Measurements from ENCODE around the gene CELA2B. TPM values are rescaled to one million over a fixed set of nuclear protein-coding genes. Genes with fewer than 3 reads are reported as not detected.
"Not testable (repeated sequence)": the region's sequence is repeated elsewhere in the genome, so short reads cannot be mapped to it uniquely, and the experiment has no call there.

Gene CELA2B
- total and polyA plus RNA-seq, 2 donors (not counting 1 experiment from before 2014, with no cell fraction given): not detected

GRCh38 chr1:15488371-15488770 is 12.5 kb downstream of the CELA2B start:
- Histone ChIP-seq H3K9me3 (ENCODE audit: control extremely low read depth in 1 of 3, control insufficient read depth in 2 of 3, insufficient read depth in 1 of 3, low read length in 2 of 3) (no peaks in the 10 kb centered on the region), H3K27ac (ENCODE audit: low read length in 2 of 2) (no peak overlapping the region), H3K36me3 (replicated peaks in 1 of 2; ENCODE audit: control extremely low read depth in 1 of 2, control insufficient read depth in 1 of 2, extremely low read depth in 1 of 2, insufficient read depth in 2 of 2, low read length in 1 of 2) (peaks cover 4 to 24% of the 10 kb centered on the region in 2 experiments), H3K4me1 (ENCODE audit: control insufficient read depth in 2 of 2, insufficient read depth in 2 of 2, low read length in 2 of 2) (no peaks in the 10 kb centered on the region), H3K4me2 (replicated peaks; ENCODE audit: low read depth, low read length, poor library complexity, severe bottlenecking) (no peak overlapping the region), H2AFZ (ENCODE audit: insufficient read depth, low read depth, low read length, poor library complexity, severe bottlenecking) (no peak overlapping the region), H3K9ac (ENCODE audit: low read length) (no peak overlapping the region), H3K27me3 (replicated peaks in 1 of 4; ENCODE audit: control extremely low read depth in 1 of 4, control insufficient read depth in 3 of 4, insufficient read depth in 4 of 4, low read length in 3 of 4) (no peaks in the 10 kb centered on the region), H3K4me3 (ENCODE audit: control extremely low read depth in 1 of 5, extremely low read depth in 1 of 5, insufficient read depth in 1 of 5, low read depth in 2 of 5, low read length in 4 of 5) (no peak overlapping the region), H3K79me2 (ENCODE audit: control insufficient read depth, insufficient read depth, low read length) (no peaks in the 10 kb centered on the region), H4K20me1 (ENCODE audit: control insufficient read depth, insufficient read depth, low read length, poor library complexity, severe bottlenecking) (no peaks in the 10 kb centered on the region)
- intact Hi-C loops (cut with micrococcal nuclease): no loop called here
- Mint-ChIP-seq H3K27ac (no peak overlapping the region), H3K27me3 (no peaks in the 10 kb centered on the region), H3K4me3 (no peak overlapping the region), H3K4me1 (no peaks in the 10 kb centered on the region), H3K9me3 (ENCODE audit: insufficient read depth) (no peaks in the 10 kb centered on the region)
- no peak for DNase-seq
- POLR2A ChIA-PET: no interaction called here
- ATAC-seq (ENCODE audit: low read depth): no peak
- CTCF ChIA-PET: no interaction called here
- TF ChIP-seq CTCF (IDR thresholded peaks at IDR 0.05): no peak
- no peak for TF ChIP-seq EZH2 (IDR thresholded peaks at IDR 0.05; ENCODE audit: borderline replicate concordance, insufficient read depth, low read depth, low read length, poor library complexity, severe bottlenecking)
- 100% methylated on average over 2 of the region's 3 CpGs for WGBS (ENCODE audit: insufficient coverage)

GRCh38 chr1:15489052-15489736 is 13.3 kb downstream of the CELA2B start:
- Histone ChIP-seq H3K27me3 (replicated peaks in 1 of 4; ENCODE audit: control extremely low read depth in 1 of 4, control insufficient read depth in 3 of 4, insufficient read depth in 4 of 4, low read length in 3 of 4) (no peaks in the 10 kb centered on the region), H3K4me2 (replicated peaks; ENCODE audit: low read depth, low read length, poor library complexity, severe bottlenecking) (no peak overlapping the region), H2AFZ (ENCODE audit: insufficient read depth, low read depth, low read length, poor library complexity, severe bottlenecking) (no peak overlapping the region), H3K27ac (ENCODE audit: low read length in 2 of 2) (no peak overlapping the region), H3K9me3 (ENCODE audit: control extremely low read depth in 1 of 3, control insufficient read depth in 2 of 3, insufficient read depth in 1 of 3, low read length in 2 of 3) (no peaks in the 10 kb centered on the region), H3K9ac (ENCODE audit: low read length) (no peak overlapping the region), H3K79me2 (ENCODE audit: control insufficient read depth, insufficient read depth, low read length) (no peaks in the 10 kb centered on the region), H3K36me3 (replicated peaks in 1 of 2; ENCODE audit: control extremely low read depth in 1 of 2, control insufficient read depth in 1 of 2, extremely low read depth in 1 of 2, insufficient read depth in 2 of 2, low read length in 1 of 2) (peaks cover 4 to 32% of the 10 kb centered on the region in 2 experiments), H3K4me1 (ENCODE audit: control insufficient read depth in 2 of 2, insufficient read depth in 2 of 2, low read length in 2 of 2) (no peaks in the 10 kb centered on the region), H4K20me1 (ENCODE audit: control insufficient read depth, insufficient read depth, low read length, poor library complexity, severe bottlenecking) (no peaks in the 10 kb centered on the region), H3K4me3 (ENCODE audit: control extremely low read depth in 1 of 5, extremely low read depth in 1 of 5, insufficient read depth in 1 of 5, low read depth in 2 of 5, low read length in 4 of 5) (no peak overlapping the region)
- WGBS (ENCODE audit: insufficient coverage): 89% methylated on average over 12 of the region's 13 CpGs
- intact Hi-C loops (cut with micrococcal nuclease): no loop called here
- H3K27ac Mint-ChIP-seq: no peak overlapping the region
- ATAC-seq (ENCODE audit: low read depth) (no peak), DNase-seq (no peak)
- H3K4me3 Mint-ChIP-seq: no peak overlapping the region
- no peaks in the 10 kb centered on the region for H3K4me1 Mint-ChIP-seq
- H3K9me3 Mint-ChIP-seq (ENCODE audit: insufficient read depth): no peaks in the 10 kb centered on the region
- H3K27me3 Mint-ChIP-seq: no peaks in the 10 kb centered on the region
- ChIA-PET CTCF (no interaction called here), POLR2A (no interaction called here)
- TF ChIP-seq CTCF (IDR thresholded peaks at IDR 0.05) (no peak), EZH2 (IDR thresholded peaks at IDR 0.05; ENCODE audit: borderline replicate concordance, insufficient read depth, low read depth, low read length, poor library complexity, severe bottlenecking) (no peak)

- H3K9me3 Mint-ChIP-seq (ENCODE audit: insufficient read depth); H3K4me3 Mint-ChIP-seq; H3K27ac ChIP-seq (ENCODE audit: low read length in 2 of 2); POLR2A ChIA-PET; H3K4me1 ChIP-seq (ENCODE audit: control insufficient read depth in 2 of 2, insufficient read depth in 2 of 2, low read length in 2 of 2); H3K27ac Mint-ChIP-seq; H3K4me3 ChIP-seq (ENCODE audit: control extremely low read depth in 1 of 5, extremely low read depth in 1 of 5, insufficient read depth in 1 of 5, low read depth in 2 of 5, low read length in 4 of 5); H3K4me1 Mint-ChIP-seq; H3K27me3 Mint-ChIP-seq; H3K9ac ChIP-seq (ENCODE audit: low read length); H3K4me2 ChIP-seq (replicated peaks; ENCODE audit: low read depth, low read length, poor library complexity, severe bottlenecking); CTCF ChIA-PET; H2AFZ ChIP-seq (ENCODE audit: insufficient read depth, low read depth, low read length, poor library complexity, severe bottlenecking); intact Hi-C loops (cut with micrococcal nuclease); ATAC-seq (ENCODE audit: low read depth); H3K79me2 ChIP-seq (ENCODE audit: control insufficient read depth, insufficient read depth, low read length); H3K9me3 ChIP-seq (ENCODE audit: control extremely low read depth in 1 of 3, control insufficient read depth in 2 of 3, insufficient read depth in 1 of 3, low read length in 2 of 3); H4K20me1 ChIP-seq (ENCODE audit: control insufficient read depth, insufficient read depth, low read length, poor library complexity, severe bottlenecking); H3K27me3 ChIP-seq (replicated peaks in 1 of 4; ENCODE audit: control extremely low read depth in 1 of 4, control insufficient read depth in 3 of 4, insufficient read depth in 4 of 4, low read length in 3 of 4); DNase-seq: not testable (repeated sequence)
- H3K36me3 ChIP-seq (replicated peaks in 1 of 2; ENCODE audit: control extremely low read depth in 1 of 2, control insufficient read depth in 1 of 2, extremely low read depth in 1 of 2, insufficient read depth in 2 of 2, low read length in 1 of 2): peaks cover 6 to 39% of the 10 kb centered on the region in 2 experiments
- 100% methylated on average over 2 of the region's 4 CpGs for WGBS (ENCODE audit: insufficient coverage)
These were observed 15.1 kb downstream of the CELA2B start for GRCh38 chr1:15491010-15491409.
